Tibial nerve (tissue), 4 donors: Measurements from ENCODE around the gene GJB1. TPM values are rescaled to one million over a fixed set of nuclear protein-coding genes. Genes with fewer than 3 reads are reported as not detected.
A peak's percentile ranks its signal among the peaks of the same experiment; 100 is the strongest.

ENCODE experiments used
- DNase-seq, 2 donors: peaks; one replicate each; pipeline ENCODE4 v3.0.0-alpha.2; 2019; ENCODE audit warnings: low spot score in 2 of 2
- H3K27ac ChIP-seq, 4 donors: fragments of 200-600 bp; sonication (generic) in 3 of 4; one replicate each; pipeline ENCODE4 v1.5.1; 2017 to 2019; ENCODE audit warnings: mild to moderate bottlenecking in 1 of 4
- H3K27me3 ChIP-seq, 2 donors: fragments of 200-600 bp; sonication (generic) in 1 of 2; one replicate each; pipeline versions ENCODE4 v1.5.1 to v1.6.0; 2017 to 2019
- H3K36me3 ChIP-seq, 3 donors: fragments of 200-600 bp; sonication (generic); one replicate each; pipeline ENCODE4 v1.5.1; 2018 to 2019
- H3K4me1 ChIP-seq, 4 donors: fragments of 200-600 bp; sonication (generic) in 3 of 4; one replicate each; pipeline ENCODE4 v1.5.1; 2017 to 2019
- H3K4me3 ChIP-seq, 4 donors: fragments of 200-600 bp; sonication (generic) in 3 of 4; one replicate each; pipeline ENCODE4 v1.5.1; 2017 to 2019; ENCODE audit warnings: mild to moderate bottlenecking in 1 of 4, moderate library complexity in 1 of 4
- H3K9me3 ChIP-seq, 4 donors: fragments of 200-600 bp; sonication (generic) in 3 of 4; one replicate each; pipeline ENCODE4 v1.5.1; 2017 to 2019
- CTCF ChIP-seq, 5 experiments: fragments of 200-600 bp in 3 of 5; fragments of 450-650 bp in 2 of 5; sonication (generic) in 3 of 5; IDR thresholded peaks; one replicate each; pipeline ENCODE4 v1.5.1; 2016 to 2019; ENCODE audit warnings: antibody characterized with exemption in 5 of 5, mild to moderate bottlenecking in 3 of 5, moderate library complexity in 2 of 5
- EP300 ChIP-seq, 2 donors: sonication (generic); formaldehyde crosslinking; IDR thresholded peaks; one replicate each; pipeline ENCODE4 v1.6.1; 2017; ENCODE audit warnings: antibody characterized with exemption in 2 of 2, mild to moderate bottlenecking in 1 of 2
- POLR2A ChIP-seq, 2 donors: fragments of 450-650 bp; IDR thresholded peaks; one replicate each; pipeline ENCODE4 v1.6.1; 2017; ENCODE audit warnings: antibody characterized with exemption in 2 of 2, mild to moderate bottlenecking in 2 of 2, moderate library complexity in 2 of 2
- WGBS, 2 donors: methylation state at CpG; one replicate each; pipeline ENCODE4 v1.1.5; 2018; 5-methylcytosine and 5-hydroxymethylcytosine counted together
- total RNA-seq, 4 donors: library from RNA; depleted of rRNA; stranded (reverse); fragments of >200 nt; gene quantifications; one replicate each; pipeline ENCODE4 v1.1.0, GENCODE V29; 2016

The GJB1 gene
- total RNA-seq, 4 donors from 2014 or later, result 5.1 to 22.5 (median 16.3) TPM

GRCh38 chrX:71183341-71183740, 39.7 kb upstream of the GJB1 start:
- peak overlapping the region in 1 of 4 donors; percentile 94 for H3K27ac ChIP-seq
- 26 to 49% methylated on average over 6 of the region's 6 CpGs for WGBS, 2 donors
- no peaks in the 10 kb centered on the region for H3K36me3 ChIP-seq
- no peaks in the 10 kb centered on the region for H3K27me3 ChIP-seq
- DNase-seq, result no peak
- TF ChIP-seq CTCF (IDR thresholded peaks at IDR 0.05) (no peak), POLR2A (IDR thresholded peaks at IDR 0.05) (no peak), EP300 (IDR thresholded peaks at IDR 0.05) (no peak)
- H3K4me1 ChIP-seq, result peaks cover 0 to 15% (median 0%) of the 10 kb centered on the region in 4 donors
- H3K9me3 ChIP-seq, result no peaks in the 10 kb centered on the region
- H3K4me3 ChIP-seq, result no peak overlapping the region

- no peaks in the 10 kb centered on the region for H3K9me3 ChIP-seq
- peaks cover 0 to 15% (median 0%) of the 10 kb centered on the region in 4 donors for H3K4me1 ChIP-seq
- no peak for DNase-seq
- no peaks in the 10 kb centered on the region for H3K36me3 ChIP-seq
- no peak for TF ChIP-seq EP300 (IDR thresholded peaks at IDR 0.05)
- no peak for TF ChIP-seq CTCF (IDR thresholded peaks at IDR 0.05)
- TF ChIP-seq POLR2A (IDR thresholded peaks at IDR 0.05), result no peak
- WGBS, 2 donors, result 44 to 53% methylated on average over 5 of the region's 5 CpGs
- H3K27ac ChIP-seq, result no peak overlapping the region
- H3K4me3 ChIP-seq, result no peak overlapping the region
- no peaks in the 10 kb centered on the region for H3K27me3 ChIP-seq
These were observed 38.9 kb upstream of the GJB1 start for GRCh38 chrX:71184092-71184491.

GRCh38 chrX:71184803-71185495, 38.1 kb upstream of the GJB1 start:
- WGBS, 2 donors, result 66 to 100% methylated on average over 3 to 4 of the region's 4 CpGs
- DNase-seq, result no peak
- TF ChIP-seq EP300 (IDR thresholded peaks at IDR 0.05) (no peak), POLR2A (IDR thresholded peaks at IDR 0.05) (no peak), CTCF (IDR thresholded peaks at IDR 0.05) (no peak)
- H3K27ac ChIP-seq, result no peak overlapping the region
- no peak overlapping the region for H3K4me3 ChIP-seq
- peaks cover 0 to 15% (median 0%) of the 10 kb centered on the region in 4 donors for H3K4me1 ChIP-seq
- no peaks in the 10 kb centered on the region for H3K9me3 ChIP-seq
- no peaks in the 10 kb centered on the region for H3K36me3 ChIP-seq
- H3K27me3 ChIP-seq, result no peaks in the 10 kb centered on the region

- no peak overlapping the region for H3K4me3 ChIP-seq
- H3K27ac ChIP-seq, result no peak overlapping the region
- H3K9me3 ChIP-seq, result no peaks in the 10 kb centered on the region
- no peaks in the 10 kb centered on the region for H3K4me1 ChIP-seq
- no peaks in the 10 kb centered on the region for H3K27me3 ChIP-seq
- no peaks in the 10 kb centered on the region for H3K36me3 ChIP-seq
- TF ChIP-seq CTCF (IDR thresholded peaks at IDR 0.05), result no peak
- TF ChIP-seq POLR2A (IDR thresholded peaks at IDR 0.05), result no peak
- TF ChIP-seq EP300 (IDR thresholded peaks at IDR 0.05), result no peak
- DNase-seq, result no peak
These were observed 31.8 kb upstream of the GJB1 start for GRCh38 chrX:71191248-71191647.

GRCh38 chrX:71195964-71196649, 26.9 kb upstream of the GJB1 start:
- 44 to 60% methylated on average over 4 of the region's 4 CpGs for WGBS, 2 donors

More at GRCh38 chrX:71195964-71196649, 26.9 kb upstream of the GJB1 start:
- TF ChIP-seq CTCF (IDR thresholded peaks at IDR 0.05), result no peak
- TF ChIP-seq EP300 (IDR thresholded peaks at IDR 0.05), result no peak
- TF ChIP-seq POLR2A (IDR thresholded peaks at IDR 0.05), result no peak
- Histone ChIP-seq H3K27ac (no peak overlapping the region), H3K4me3 (no peak overlapping the region), H3K4me1 (no peaks in the 10 kb centered on the region), H3K9me3 (no peaks in the 10 kb centered on the region), H3K36me3 (no peaks in the 10 kb centered on the region), H3K27me3 (no peaks in the 10 kb centered on the region)
- DNase-seq, result no peak
